Muscle layer of colon (tissue), 2 donors: ENCODE results near the gene TNFAIP2.
A peak's percentile ranks its signal among the peaks of the same experiment; 100 is the strongest.

Source experiments
- H3K27ac ChIP-seq: one replicate; pipeline ENCODE4 v1.7.0; 2013; ENCODE audit warnings: low read depth, mild to moderate bottlenecking, low read length, moderate library complexity
- H3K27me3 ChIP-seq, 2 donors: one replicate each; pipeline ENCODE4 v1.7.0; 2013; ENCODE audit warnings: low read length in 2 of 2, mild to moderate bottlenecking in 2 of 2; ENCODE audit not compliant: insufficient read depth in 2 of 2, control insufficient read depth in 1 of 2
- H3K36me3 ChIP-seq: one replicate; pipeline ENCODE4 v1.7.0; 2013; ENCODE audit warnings: mild to moderate bottlenecking, low read length; ENCODE audit not compliant: insufficient read depth
- H3K4me1 ChIP-seq: one replicate; pipeline ENCODE4 v1.7.0; 2013; ENCODE audit warnings: mild to moderate bottlenecking, low read length; ENCODE audit not compliant: insufficient read depth
- H3K4me3 ChIP-seq, 2 donors: one replicate each; pipeline ENCODE4 v1.7.0; 2013; ENCODE audit warnings: low read length in 2 of 2, low read depth in 1 of 2, mild to moderate bottlenecking in 1 of 2, moderate library complexity in 1 of 2
- H3K9ac ChIP-seq: one replicate; pipeline ENCODE4 v1.7.0; 2013; ENCODE audit warnings: low read length
- H3K9me3 ChIP-seq: one replicate; pipeline ENCODE4 v1.7.0; 2013; ENCODE audit warnings: mild to moderate bottlenecking, low read length
- donor health status: abdominal sarcoma.
- donor health status: Adenocarcinoma of cecum.

The TNFAIP2 gene

GRCh38 chr14:103086771-103087342, 36.4 kb upstream of the TNFAIP2 start:
- Histone ChIP-seq H3K27me3 (peaks cover 0 to 36% of the 10 kb centered on the region in 2 donors), H3K4me1 (peaks cover 3% of the 10 kb centered on the region), H3K27ac (no peak overlapping the region), H3K36me3 (no peaks in the 10 kb centered on the region), H3K9me3 (no peaks in the 10 kb centered on the region), H3K9ac (no peak overlapping the region), H3K4me3 (no peak overlapping the region)

- peaks cover 3% of the 10 kb centered on the region for H3K4me1 ChIP-seq
- H3K9ac ChIP-seq, result no peak overlapping the region
- H3K27ac ChIP-seq, result no peak overlapping the region
- no peaks in the 10 kb centered on the region for H3K36me3 ChIP-seq
- peaks cover 0 to 36% of the 10 kb centered on the region in 2 donors for H3K27me3 ChIP-seq
- no peak overlapping the region for H3K4me3 ChIP-seq
- H3K9me3 ChIP-seq, result no peaks in the 10 kb centered on the region
These were observed 35.9 kb upstream of the TNFAIP2 start for GRCh38 chr14:103087343-103087835.

- no peak overlapping the region for H3K27ac ChIP-seq
- H3K27me3 ChIP-seq, result peaks cover 0 to 29% of the 10 kb centered on the region in 2 donors
- no peak overlapping the region for H3K9ac ChIP-seq
- no peaks in the 10 kb centered on the region for H3K36me3 ChIP-seq
- peaks cover 3% of the 10 kb centered on the region for H3K4me1 ChIP-seq
- no peaks in the 10 kb centered on the region for H3K9me3 ChIP-seq
- H3K4me3 ChIP-seq, result no peak overlapping the region
These were observed 34.3 kb upstream of the TNFAIP2 start for GRCh38 chr14:103088921-103089320.

DNA sequence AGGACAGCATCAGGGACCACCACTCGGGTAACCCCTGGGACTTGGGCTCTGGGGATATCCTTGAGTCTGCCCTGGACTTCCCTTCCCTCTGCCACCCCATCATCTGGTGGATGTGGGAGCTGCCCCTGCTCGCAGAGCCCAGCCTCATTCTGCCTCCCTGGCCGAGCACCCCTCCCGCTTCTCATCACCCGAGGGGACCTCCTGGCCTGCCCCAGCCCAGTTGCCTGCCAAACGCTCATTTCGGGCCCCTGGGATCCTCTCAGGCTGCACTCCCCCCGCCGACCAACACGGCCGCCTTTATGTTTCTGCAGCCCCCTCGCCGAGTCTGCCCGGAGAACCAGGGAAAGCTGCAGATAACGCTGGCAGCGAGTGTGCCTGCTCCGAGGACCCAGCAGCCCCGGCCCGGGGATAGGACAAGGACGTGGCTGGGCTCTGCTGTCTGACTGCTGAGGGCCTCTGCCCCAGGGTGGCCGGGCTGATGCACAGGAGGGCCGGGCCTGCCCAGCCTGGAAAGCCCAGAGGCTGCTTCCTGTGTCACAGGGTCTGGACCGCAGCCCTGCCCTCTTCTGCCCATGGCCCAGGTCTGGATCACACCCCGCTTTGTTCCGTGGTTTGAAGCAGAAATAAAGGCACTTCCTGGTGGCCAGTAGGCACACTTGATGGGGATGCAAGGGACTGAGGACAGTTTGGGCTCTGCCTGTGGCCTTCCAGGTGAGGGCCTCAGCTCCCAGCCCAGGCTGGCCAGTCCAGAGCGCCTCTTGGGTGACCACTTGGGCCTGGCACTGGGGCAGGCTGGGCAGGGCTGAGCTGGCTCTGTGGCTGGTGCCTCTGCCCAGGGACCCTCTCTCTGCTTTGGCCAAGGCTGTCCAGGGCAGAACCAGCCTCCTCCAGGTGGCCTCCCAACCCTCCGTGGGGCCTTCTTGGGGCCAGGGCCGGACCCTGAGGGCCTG, 33.6 kb upstream of the TNFAIP2 start:
- peaks cover 3% of the 10 kb centered on the region for H3K4me1 ChIP-seq
- H3K9me3 ChIP-seq, result no peaks in the 10 kb centered on the region
- H3K4me3 ChIP-seq, result no peak overlapping the region
- H3K27me3 ChIP-seq, result peaks cover 0 to 21% of the 10 kb centered on the region in 2 donors
- no peak overlapping the region for H3K27ac ChIP-seq
- no peak overlapping the region for H3K9ac ChIP-seq
- H3K36me3 ChIP-seq, result no peaks in the 10 kb centered on the region

- H3K4me3 ChIP-seq, result peak overlapping the region in 1 of 2 donors; percentile 14
- no peak overlapping the region for H3K9ac ChIP-seq
These were observed 32.7 kb upstream of the TNFAIP2 start for GRCh38 chr14:103090481-103091020.

DNA sequence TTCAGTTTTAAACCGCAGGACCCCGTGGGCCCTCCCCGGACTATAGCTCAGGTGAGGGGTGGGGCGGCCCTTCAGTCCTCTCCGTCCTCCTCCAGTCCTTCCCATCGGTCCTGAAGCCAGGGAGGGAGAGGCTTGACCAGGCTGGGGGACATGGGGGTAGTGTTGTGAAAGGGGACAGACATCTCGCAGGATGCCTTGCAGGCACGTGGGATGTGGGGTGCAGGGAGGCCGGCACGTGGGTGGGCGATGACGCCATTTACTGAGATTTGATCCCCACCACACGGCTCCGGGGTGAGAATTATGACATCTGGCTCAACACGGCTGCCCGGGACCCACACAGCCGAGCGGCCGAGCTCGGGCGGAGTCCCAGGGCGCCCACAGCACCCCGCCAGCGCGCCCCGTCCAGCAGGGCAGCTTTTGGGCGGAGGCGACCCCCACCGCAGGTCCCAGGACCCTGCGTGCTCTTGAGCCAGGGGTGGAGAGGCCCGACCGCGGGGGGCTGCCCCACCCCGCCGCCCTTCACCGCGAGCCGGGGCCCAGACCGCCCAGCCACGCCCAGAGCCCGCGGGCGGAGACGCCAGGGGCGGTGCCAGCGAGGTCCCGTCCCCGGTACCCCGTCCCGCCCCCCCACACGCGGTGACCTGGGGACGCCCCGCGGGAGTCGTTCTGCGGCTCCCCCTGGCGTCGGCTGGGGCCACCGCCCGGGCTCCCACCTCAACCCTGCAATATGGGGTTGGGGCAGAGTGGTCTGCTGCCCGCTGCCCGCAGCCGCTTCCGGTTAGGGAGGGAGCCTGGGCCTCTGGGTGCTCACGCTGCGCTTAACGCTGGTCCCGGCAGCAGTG, 32.0 kb upstream of the TNFAIP2 start:
- no peaks in the 10 kb centered on the region for H3K36me3 ChIP-seq
- peaks cover 3% of the 10 kb centered on the region for H3K4me1 ChIP-seq
- no peak overlapping the region for H3K9ac ChIP-seq
- peaks cover 0 to 8% of the 10 kb centered on the region in 2 donors for H3K27me3 ChIP-seq
- no peak overlapping the region for H3K27ac ChIP-seq
- no peaks in the 10 kb centered on the region for H3K9me3 ChIP-seq
- H3K4me3 ChIP-seq, result peak overlapping the region; percentile 14 to 54

More at GRCh38 chr14:103090481-103091020, 32.7 kb upstream of the TNFAIP2 start:
- peaks cover 0 to 12% of the 10 kb centered on the region in 2 donors for H3K27me3 ChIP-seq
- no peaks in the 10 kb centered on the region for H3K9me3 ChIP-seq
- H3K4me1 ChIP-seq, result peaks cover 3% of the 10 kb centered on the region
- no peaks in the 10 kb centered on the region for H3K36me3 ChIP-seq
- no peak overlapping the region for H3K27ac ChIP-seq

DNA sequence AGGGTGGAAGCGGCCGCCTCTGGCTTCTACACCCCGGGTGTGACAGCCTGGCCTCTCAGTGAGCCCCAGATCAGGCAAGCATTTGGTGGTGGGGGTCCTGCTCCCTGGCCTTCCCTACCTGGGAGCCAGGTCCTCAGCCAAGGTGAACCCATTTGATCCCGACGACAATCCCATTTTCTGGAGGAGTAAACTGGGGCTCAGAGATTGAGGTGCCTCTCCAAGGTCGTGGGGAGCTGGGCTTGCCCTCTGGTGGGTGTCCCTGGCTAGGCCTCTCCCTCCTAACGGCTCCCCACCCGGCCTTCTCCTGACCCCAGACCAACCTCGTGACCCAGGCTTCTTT, 31.4 kb upstream of the TNFAIP2 start:
- Histone ChIP-seq H3K9ac (no peak overlapping the region), H3K4me3 (peak overlapping the region; percentile 14 to 54), H3K9me3 (no peaks in the 10 kb centered on the region), H3K27ac (no peak overlapping the region), H3K4me1 (peaks cover 3% of the 10 kb centered on the region), H3K27me3 (peaks cover 0 to 8% of the 10 kb centered on the region in 2 donors), H3K36me3 (no peaks in the 10 kb centered on the region)

DNA sequence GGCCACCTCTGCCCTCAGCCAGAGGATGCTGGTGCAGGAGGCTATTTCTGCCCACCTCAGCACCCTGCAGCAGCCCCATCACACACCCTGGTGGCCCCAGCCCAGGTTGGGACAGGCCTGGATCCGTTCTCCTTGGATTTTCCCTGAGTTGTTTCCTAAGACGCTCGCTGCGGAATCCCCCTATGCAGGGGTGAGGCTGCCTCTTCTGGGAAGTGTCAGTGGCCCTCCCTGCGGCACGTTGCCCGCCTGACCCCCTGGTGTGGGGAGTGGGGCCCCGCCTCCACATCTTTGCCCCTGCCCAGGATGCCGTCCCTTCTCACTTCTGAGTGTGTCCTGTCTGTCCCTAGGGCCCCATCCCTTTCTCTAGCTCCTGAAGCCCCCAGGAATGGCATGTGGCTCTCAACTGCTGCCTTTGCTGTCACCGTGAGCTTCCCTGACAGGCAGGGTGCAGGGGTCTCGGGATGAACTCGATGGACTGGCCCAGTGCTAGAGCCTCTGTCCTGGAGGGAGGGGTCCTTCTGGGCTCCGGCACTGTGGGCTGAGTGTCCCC, 29.3 kb upstream of the TNFAIP2 start:
- no peak overlapping the region for H3K27ac ChIP-seq
- H3K9ac ChIP-seq, result no peak overlapping the region
- peak overlapping the region in 1 of 2 donors; percentile 27 for H3K4me3 ChIP-seq
- H3K36me3 ChIP-seq, result no peaks in the 10 kb centered on the region
- H3K4me1 ChIP-seq, result peaks cover 3% of the 10 kb centered on the region
- no peaks in the 10 kb centered on the region for H3K9me3 ChIP-seq
- peaks cover 0 to 8% of the 10 kb centered on the region in 2 donors for H3K27me3 ChIP-seq

DNA sequence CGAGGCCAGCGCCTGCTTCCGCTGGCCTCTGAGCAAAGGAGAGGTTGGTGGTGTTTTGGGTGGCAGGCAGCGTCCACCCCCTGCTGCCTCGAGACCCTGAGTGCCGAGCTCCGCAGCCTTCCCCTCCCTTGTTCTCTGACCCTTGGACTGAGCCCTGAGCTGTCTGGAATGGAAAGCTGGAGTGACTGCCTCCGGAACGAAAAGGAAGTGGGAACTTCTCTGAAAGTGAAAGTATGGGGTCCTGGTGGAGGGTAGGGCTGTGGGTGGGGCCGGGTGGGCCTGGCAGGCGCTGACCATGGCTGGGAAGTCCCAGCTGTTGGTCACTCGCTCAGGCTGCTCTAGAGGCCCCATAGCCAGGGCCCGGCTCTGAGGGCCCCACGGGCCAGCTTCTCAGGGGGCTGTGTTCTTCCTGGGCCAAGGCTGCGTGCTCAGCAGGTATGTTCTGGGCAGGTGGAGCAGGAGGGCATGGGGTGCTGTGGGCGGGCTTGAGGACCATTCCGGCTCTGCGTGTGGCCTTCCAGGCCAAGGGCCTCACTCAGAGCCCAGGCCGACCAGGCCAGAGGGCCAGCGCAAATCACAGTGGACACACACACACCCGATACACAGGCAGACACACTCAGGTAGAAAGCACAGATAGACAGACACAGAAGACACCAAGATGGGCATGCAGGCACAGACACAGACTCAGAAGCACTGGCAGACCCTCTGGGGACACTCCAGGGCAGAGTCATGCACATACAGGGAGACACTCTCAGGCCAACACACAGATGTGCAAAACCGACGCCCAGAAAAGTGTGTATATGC, 28.7 kb upstream of the TNFAIP2 start, which contains the start of gene EXOC3L4:
Gene EXOC3L4, plus strand, starts transcription at position 320 of the 804 bp plus-strand sequence. CDS start 5,495 bp downstream, outside the sequence.
- H3K27me3 ChIP-seq, result peaks cover 0 to 14% of the 10 kb centered on the region in 2 donors
- H3K4me3 ChIP-seq, result peak within 1 kb of the TSS in 1 of 2 donors; percentile 37
- no peaks in the 10 kb centered on the region for H3K36me3 ChIP-seq
- no peak within 1 kb of the TSS for H3K27ac ChIP-seq
- H3K9ac ChIP-seq, result no peak within 1 kb of the TSS
- no peaks in the 10 kb centered on the region for H3K9me3 ChIP-seq
- peaks cover 3% of the 10 kb centered on the region for H3K4me1 ChIP-seq

DNA sequence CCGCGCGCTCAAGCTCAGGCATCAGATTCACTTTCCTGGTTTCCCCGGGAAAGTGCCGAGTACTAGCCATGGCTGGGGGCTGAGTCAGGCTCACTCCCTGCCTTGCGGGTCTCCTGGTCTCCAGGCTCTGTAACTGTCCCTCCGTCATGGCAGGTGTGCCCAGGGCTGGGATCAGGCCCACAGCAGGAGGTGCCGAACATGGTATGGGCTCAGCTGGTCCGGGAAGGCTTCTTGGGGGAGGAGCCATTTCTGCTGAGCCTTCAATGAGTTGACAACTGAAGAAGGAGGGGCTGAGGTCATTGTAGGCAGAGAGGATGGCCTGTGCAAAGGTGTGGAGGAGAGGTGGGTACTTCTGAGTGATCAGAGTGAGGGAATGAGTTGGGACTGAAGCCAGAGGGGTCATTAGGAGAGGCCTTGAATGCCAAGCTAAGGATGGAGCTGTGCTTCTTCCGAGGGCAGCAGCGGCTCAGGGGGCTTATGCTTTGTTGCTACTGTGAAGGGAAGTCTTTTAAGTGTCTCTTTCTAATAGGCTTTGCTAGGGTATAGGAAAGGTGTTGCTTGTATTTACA, 28.0 kb upstream of the TNFAIP2 start:
- no peaks in the 10 kb centered on the region for H3K9me3 ChIP-seq
- H3K36me3 ChIP-seq, result no peaks in the 10 kb centered on the region
- no peak overlapping the region for H3K27ac ChIP-seq
- H3K27me3 ChIP-seq, result peaks cover 0 to 14% of the 10 kb centered on the region in 2 donors
- peaks cover 3% of the 10 kb centered on the region for H3K4me1 ChIP-seq
- H3K9ac ChIP-seq, result no peak overlapping the region
- H3K4me3 ChIP-seq, result peak overlapping the region in 1 of 2 donors; percentile 37
